ENCODE measurements around the gene GRID1.

GRCh38 chr10:86192147-86192546 lies 174.4 kb downstream of the GRID1 start:
- no peak for TF ChIP-seq GABPB1 (CRISPR knock-in tag; IDR thresholded peaks at IDR 0.05)
- no peak for TF ChIP-seq PREB (CRISPR knock-in tag; IDR thresholded peaks at IDR 0.05; ENCODE audit: borderline replicate concordance)
- no peak for TF ChIP-seq FOXJ3 (CRISPR knock-in tag; IDR thresholded peaks at IDR 0.05; ENCODE audit: borderline replicate concordance)
- no peak for TF ChIP-seq NR2C2 (CRISPR knock-in tag; IDR thresholded peaks at IDR 0.05)
- TF ChIP-seq, protein P1, sequence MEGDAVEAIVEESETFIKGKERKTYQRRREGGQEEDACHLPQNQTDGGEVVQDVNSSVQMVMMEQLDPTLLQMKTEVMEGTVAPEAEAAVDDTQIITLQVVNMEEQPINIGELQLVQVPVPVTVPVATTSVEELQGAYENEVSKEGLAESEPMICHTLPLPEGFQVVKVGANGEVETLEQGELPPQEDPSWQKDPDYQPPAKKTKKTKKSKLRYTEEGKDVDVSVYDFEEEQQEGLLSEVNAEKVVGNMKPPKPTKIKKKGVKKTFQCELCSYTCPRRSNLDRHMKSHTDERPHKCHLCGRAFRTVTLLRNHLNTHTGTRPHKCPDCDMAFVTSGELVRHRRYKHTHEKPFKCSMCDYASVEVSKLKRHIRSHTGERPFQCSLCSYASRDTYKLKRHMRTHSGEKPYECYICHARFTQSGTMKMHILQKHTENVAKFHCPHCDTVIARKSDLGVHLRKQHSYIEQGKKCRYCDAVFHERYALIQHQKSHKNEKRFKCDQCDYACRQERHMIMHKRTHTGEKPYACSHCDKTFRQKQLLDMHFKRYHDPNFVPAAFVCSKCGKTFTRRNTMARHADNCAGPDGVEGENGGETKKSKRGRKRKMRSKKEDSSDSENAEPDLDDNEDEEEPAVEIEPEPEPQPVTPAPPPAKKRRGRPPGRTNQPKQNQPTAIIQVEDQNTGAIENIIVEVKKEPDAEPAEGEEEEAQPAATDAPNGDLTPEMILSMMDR (IDR thresholded peaks at IDR 0.05): no peak

Measured in WTC11 (cell line).